Lung (tissue), 12 donors: ENCODE measurements around the gene TNFRSF8. TPM values are rescaled to one million over a fixed set of nuclear protein-coding genes. Genes with fewer than 3 reads are reported as not detected.

ENCODE experiments used
- ATAC-seq: fragments of 200-7000 bp; cut with Tn5 transposase; one replicate; pipeline ENCODE4 v1.9.1; 2020; ENCODE audit warnings: moderate number of reproducible peaks; ENCODE audit not compliant: insufficient read depth, low FRiP score
- DNase-seq, 3 donors: peaks; one replicate each; pipeline ENCODE4 v3.0.0-alpha.2; 2013 to 2017
- H3K27ac ChIP-seq, 2 donors: one replicate each; pipeline ENCODE4 v1.5.1; 2013; ENCODE audit warnings: mild to moderate bottlenecking in 2 of 2, moderate library complexity in 2 of 2, control low read depth in 1 of 2, inconsistent platforms in 1 of 2, low read depth in 1 of 2, low read length in 1 of 2
- H3K27me3 ChIP-seq, 3 donors: one replicate each; pipeline ENCODE4 v1.5.1; 2013; ENCODE audit warnings: low read length in 2 of 3; ENCODE audit not compliant: control insufficient read depth in 3 of 3, insufficient read depth in 3 of 3
- H3K36me3 ChIP-seq, 4 donors: one replicate each; pipeline ENCODE4 v1.5.1; 2013; ENCODE audit warnings: low read length in 4 of 4, mild to moderate bottlenecking in 1 of 4, moderate library complexity in 1 of 4; ENCODE audit not compliant: control insufficient read depth in 4 of 4, insufficient read depth in 4 of 4
- H3K4me1 ChIP-seq, 5 donors: one replicate each; pipeline ENCODE4 v1.5.1; 2013; ENCODE audit warnings: low read length in 5 of 5, mild to moderate bottlenecking in 2 of 5, moderate library complexity in 1 of 5; ENCODE audit not compliant: control insufficient read depth in 5 of 5, insufficient read depth in 5 of 5
- H3K4me3 ChIP-seq: one replicate; pipeline ENCODE4 v1.5.1; 2013; ENCODE audit warnings: mild to moderate bottlenecking, control low read depth, moderate library complexity
- H3K9ac ChIP-seq, 2 donors: one replicate each; pipeline ENCODE4 v1.5.1; 2013; ENCODE audit warnings: low read length in 2 of 2, control low read depth in 1 of 2; ENCODE audit not compliant: insufficient read depth in 1 of 2
- H3K9me3 ChIP-seq, 4 donors: one replicate each; pipeline ENCODE4 v1.5.1; 2013; ENCODE audit warnings: low read length in 3 of 4, mild to moderate bottlenecking in 1 of 4, moderate library complexity in 1 of 4; ENCODE audit not compliant: control insufficient read depth in 4 of 4, insufficient read depth in 3 of 4
- WGBS, 2 donors: extraction: QIAGEN DNeasy Blood & Tissue Kit; methylation state at CpG; one replicate each; pipeline ENCODE4 v1.1.7; 2013; 5-methylcytosine and 5-hydroxymethylcytosine counted together
- polyA plus RNA-seq, 2 donors: library from polyadenylated mRNA; stranded (reverse); fragments of 200-250 nt; gene quantifications; one replicate each; pipeline ENCODE4 v1.2.1, GENCODE V29; 2013
- total RNA-seq, 2 donors: library from RNA; depleted of rRNA in 1 of 2; stranded (reverse); fragments of >200 nt in 1 of 2; gene quantifications; one replicate each; pipeline ENCODE4 v1.2.1, GENCODE V29; 2014 to 2021
- TF ChIP-seq, protein P1 (sequence below): IDR thresholded peaks from 2 replicates; pipeline ENCODE4 v1.5.1; 2012; ENCODE audit warnings: mild to moderate bottlenecking; ENCODE audit errors: control extremely low read depth, extremely low read depth
- donor health status: control.
- donor health status: control.
- donor health status: Bipolar disorder and iron deficiency.
- donor health status: healthy.
- donor health status: DM: yes; HTN: yes; CAD: no.

Gene TNFRSF8
- total and polyA plus RNA-seq, 4 donors, result 1.6 to 5.3 (median 2.1) TPM

DNA sequence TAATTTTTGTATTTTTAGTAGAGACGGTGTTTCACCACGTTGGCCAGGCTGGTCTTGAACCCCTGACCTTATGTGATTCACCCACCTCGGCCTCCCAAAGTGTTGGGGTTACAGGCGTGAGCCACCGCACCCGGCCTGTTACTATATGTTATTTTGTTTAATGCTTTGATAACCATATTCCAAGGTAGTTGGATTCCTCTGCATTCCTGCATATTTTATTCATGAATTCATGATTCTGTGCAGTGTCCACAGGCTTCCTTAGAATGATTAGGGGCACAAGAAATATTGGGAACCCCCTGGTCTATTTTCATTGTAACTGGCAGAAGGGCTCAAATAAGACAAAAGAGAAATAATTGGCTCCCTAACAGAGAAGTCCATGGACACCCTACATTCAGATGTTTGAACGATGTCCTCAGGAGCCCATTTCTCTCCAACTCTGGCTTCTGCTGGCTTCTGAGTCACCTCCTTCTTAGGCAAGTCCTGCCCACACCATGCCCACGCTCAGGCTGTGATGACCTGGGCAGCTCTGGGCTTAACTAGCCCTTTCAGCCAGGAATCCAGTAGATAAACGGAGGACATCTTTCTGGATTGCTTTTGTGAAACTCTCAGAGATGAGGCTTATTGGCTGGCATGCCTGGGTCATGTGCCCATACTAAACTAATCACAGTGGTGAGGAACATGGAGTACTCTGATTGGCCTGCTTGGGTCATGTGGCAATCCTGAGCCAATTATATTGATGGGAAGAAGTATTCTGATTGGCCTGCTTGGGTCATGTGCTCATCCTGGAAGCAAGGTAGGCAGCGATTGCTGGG, 32.6 kb downstream of the TNFRSF8 start:
- ATAC-seq (no peak), DNase-seq (no peak)
- no peaks in the 10 kb centered on the region for H3K36me3 ChIP-seq
- 92 to 97% methylated on average over 10 of the region's 10 CpGs for WGBS, 2 donors
- H3K9me3 ChIP-seq, result peaks cover 0 to 8% (median 1%) of the 10 kb centered on the region in 4 donors
- H3K4me1 ChIP-seq, result no peaks in the 10 kb centered on the region
- no peak overlapping the region for H3K4me3 ChIP-seq
- H3K27ac ChIP-seq, result no peak overlapping the region
- no peaks in the 10 kb centered on the region for H3K27me3 ChIP-seq
- no peak overlapping the region for H3K9ac ChIP-seq
- TF ChIP-seq, protein P1, sequence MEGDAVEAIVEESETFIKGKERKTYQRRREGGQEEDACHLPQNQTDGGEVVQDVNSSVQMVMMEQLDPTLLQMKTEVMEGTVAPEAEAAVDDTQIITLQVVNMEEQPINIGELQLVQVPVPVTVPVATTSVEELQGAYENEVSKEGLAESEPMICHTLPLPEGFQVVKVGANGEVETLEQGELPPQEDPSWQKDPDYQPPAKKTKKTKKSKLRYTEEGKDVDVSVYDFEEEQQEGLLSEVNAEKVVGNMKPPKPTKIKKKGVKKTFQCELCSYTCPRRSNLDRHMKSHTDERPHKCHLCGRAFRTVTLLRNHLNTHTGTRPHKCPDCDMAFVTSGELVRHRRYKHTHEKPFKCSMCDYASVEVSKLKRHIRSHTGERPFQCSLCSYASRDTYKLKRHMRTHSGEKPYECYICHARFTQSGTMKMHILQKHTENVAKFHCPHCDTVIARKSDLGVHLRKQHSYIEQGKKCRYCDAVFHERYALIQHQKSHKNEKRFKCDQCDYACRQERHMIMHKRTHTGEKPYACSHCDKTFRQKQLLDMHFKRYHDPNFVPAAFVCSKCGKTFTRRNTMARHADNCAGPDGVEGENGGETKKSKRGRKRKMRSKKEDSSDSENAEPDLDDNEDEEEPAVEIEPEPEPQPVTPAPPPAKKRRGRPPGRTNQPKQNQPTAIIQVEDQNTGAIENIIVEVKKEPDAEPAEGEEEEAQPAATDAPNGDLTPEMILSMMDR, result no peak

DNA sequence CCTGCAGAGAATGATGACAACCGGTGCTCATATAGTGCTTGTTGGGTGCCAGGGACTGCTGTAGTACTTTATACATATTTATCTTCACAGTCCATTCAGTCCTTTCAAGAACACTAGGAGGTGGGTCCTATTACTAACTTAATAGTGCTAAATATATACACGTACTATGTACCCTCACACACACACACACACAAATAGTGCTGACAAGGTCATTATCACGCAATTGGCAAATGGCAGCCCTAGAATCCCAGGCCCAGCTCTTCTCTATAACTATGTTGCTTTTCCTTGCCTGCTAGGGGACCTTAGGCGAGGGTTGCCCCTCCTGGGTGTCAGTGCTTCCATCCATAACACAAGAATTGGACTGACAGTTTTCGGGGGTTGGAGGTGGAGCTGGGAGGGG, 33.5 kb downstream of the TNFRSF8 start:
- H3K27ac ChIP-seq, result no peak overlapping the region
- no peaks in the 10 kb centered on the region for H3K36me3 ChIP-seq
- TF ChIP-seq, protein P1, result no peak
- no peak for DNase-seq
- H3K4me3 ChIP-seq, result no peak overlapping the region
- H3K9ac ChIP-seq, result no peak overlapping the region
- no peak for ATAC-seq
- H3K9me3 ChIP-seq, result peaks cover 0 to 8% (median 1%) of the 10 kb centered on the region in 4 donors
- H3K4me1 ChIP-seq, result no peaks in the 10 kb centered on the region
- whole genome bisulfite sequencing, 2 donors, result 89 to 92% methylated on average over 5 of the region's 5 CpGs
- no peaks in the 10 kb centered on the region for H3K27me3 ChIP-seq

DNA sequence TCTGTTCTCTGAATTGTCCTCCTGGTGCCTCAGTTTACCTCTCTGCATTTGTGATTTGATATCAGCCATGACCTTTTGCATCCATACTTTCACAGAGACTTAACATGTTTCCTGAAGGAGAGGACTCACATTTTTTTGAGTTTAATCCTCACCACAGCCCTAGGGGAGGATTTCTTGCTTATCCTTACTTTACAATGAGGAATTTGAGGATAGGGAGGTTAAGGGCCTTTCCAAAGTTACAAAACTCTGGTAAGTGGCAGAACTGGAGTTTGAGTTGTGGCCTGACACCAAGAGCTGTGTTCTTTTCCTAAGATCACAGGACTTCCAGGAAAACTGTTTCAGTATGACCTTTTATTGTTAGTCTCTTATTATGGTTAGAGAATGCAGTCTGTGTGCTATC, 34.2 kb downstream of the TNFRSF8 start:
- H3K4me1 ChIP-seq, result no peaks in the 10 kb centered on the region
- H3K27me3 ChIP-seq, result no peaks in the 10 kb centered on the region
- peaks cover 0 to 8% (median 1%) of the 10 kb centered on the region in 4 donors for H3K9me3 ChIP-seq
- no peak overlapping the region for H3K27ac ChIP-seq
- H3K9ac ChIP-seq, result no peak overlapping the region
- H3K4me3 ChIP-seq, result no peak overlapping the region
- ATAC-seq, result no peak
- H3K36me3 ChIP-seq, result no peaks in the 10 kb centered on the region
- TF ChIP-seq, protein P1, result no peak
- no peak for DNase-seq
